Neuronal stem cell (in vitro differentiated cells): ENCODE data around the gene ZSCAN12.
"Not testable (repeated sequence)": the region's sequence is repeated elsewhere in the genome, so short reads cannot be mapped to it uniquely, and the experiment has no call there.

Source experiments
- DNase-seq: peaks from one replicate; pipeline ENCODE4 v3.0.0-alpha.2; 2013; ENCODE audit warnings: low spot score
- H2AFZ ChIP-seq: one replicate; pipeline ENCODE4 v1.6.1; 2013; ENCODE audit warnings: mild to moderate bottlenecking, low read length, inconsistent platforms
- H2AK5ac ChIP-seq: 2 replicates; pipeline ENCODE4 v1.6.1; 2013; ENCODE audit warnings: low read depth, mild to moderate bottlenecking, inconsistent platforms, low read length, moderate library complexity, mixed read lengths
- H2BK120ac ChIP-seq: 2 replicates; pipeline ENCODE4 v1.6.1; 2013; ENCODE audit warnings: low read depth, mild to moderate bottlenecking, inconsistent platforms, low read length, moderate library complexity, mixed read lengths
- H2BK12ac ChIP-seq: one replicate; pipeline ENCODE4 v1.6.1; 2013; ENCODE audit warnings: low read length, inconsistent platforms
- H2BK15ac ChIP-seq: 2 replicates; pipeline ENCODE4 v1.6.1; 2013; ENCODE audit warnings: mild to moderate bottlenecking, low read length, inconsistent platforms, mixed read lengths
- H2BK5ac ChIP-seq: one replicate; pipeline ENCODE4 v1.6.1; 2013; ENCODE audit warnings: inconsistent platforms, mild to moderate bottlenecking, low read length, moderate library complexity
- H3K14ac ChIP-seq: one replicate; pipeline ENCODE4 v1.6.1; 2013; ENCODE audit warnings: low read length, inconsistent platforms
- H3K18ac ChIP-seq: 2 replicates; pipeline ENCODE4 v1.6.1; 2013; ENCODE audit warnings: low read length, inconsistent platforms
- H3K23ac ChIP-seq: 2 replicates; pipeline ENCODE4 v1.6.1; 2013; ENCODE audit warnings: low read depth, mild to moderate bottlenecking, mixed read lengths, low read length, inconsistent platforms; ENCODE audit not compliant: poor library complexity
- H3K27ac ChIP-seq: replicated peaks from 3 replicates; pipeline ENCODE4 v1.5.1; 2013; ENCODE audit warnings: low read length, inconsistent platforms
- H3K27me3 ChIP-seq, 3 experiments: 2 replicates each; pipeline ENCODE4 v1.6.1; 2013; ENCODE audit warnings: low read length in 3 of 3, mild to moderate bottlenecking in 2 of 3, inconsistent platforms in 1 of 3, low read depth in 1 of 3, mixed read lengths in 1 of 3, moderate library complexity in 1 of 3; ENCODE audit not compliant: control insufficient read depth in 3 of 3, insufficient read depth in 3 of 3
- H3K36me3 ChIP-seq, 2 donors: replicated peaks in 1 of 2; 2 replicates each; pipeline ENCODE4 v1.6.1; 2013; ENCODE audit warnings: low read length in 2 of 2; ENCODE audit not compliant: control insufficient read depth in 2 of 2, insufficient read depth in 2 of 2
- H3K4ac ChIP-seq: 2 replicates; pipeline ENCODE4 v1.6.1; 2013; ENCODE audit warnings: inconsistent platforms, mild to moderate bottlenecking, low read length, moderate library complexity
- H3K4me1 ChIP-seq, 2 donors: 1 replicate in 1 of 2; 2 replicates in 1 of 2; pipeline ENCODE4 v1.6.1; 2013; ENCODE audit warnings: low read length in 2 of 2, low read depth in 1 of 2; ENCODE audit not compliant: control insufficient read depth in 2 of 2, insufficient read depth in 1 of 2
- H3K4me2 ChIP-seq: one replicate; pipeline ENCODE4 v1.6.1; 2013; ENCODE audit warnings: mild to moderate bottlenecking, low read length, inconsistent platforms; ENCODE audit not compliant: insufficient read depth, poor library complexity, severe bottlenecking
- H3K4me3 ChIP-seq, 2 donors: 2 replicates each; pipeline ENCODE4 v1.5.1; 2013; ENCODE audit warnings: low read length in 2 of 2, mild to moderate bottlenecking in 2 of 2, inconsistent platforms in 1 of 2, moderate library complexity in 1 of 2
- H3K79me1 ChIP-seq: one replicate; pipeline ENCODE4 v1.6.1; 2013; ENCODE audit warnings: low read depth, mild to moderate bottlenecking, inconsistent platforms, low read length, moderate library complexity
- H3K9ac ChIP-seq: one replicate; pipeline ENCODE4 v1.6.1; 2013; ENCODE audit warnings: mild to moderate bottlenecking, low read depth, low read length, inconsistent platforms; ENCODE audit not compliant: poor library complexity
- H3K9me3 ChIP-seq, 2 donors: replicated peaks in 1 of 2; 2 replicates each; pipeline versions ENCODE3 to v1.6.1; 2013; ENCODE audit warnings: low read length in 2 of 2, mild to moderate bottlenecking in 2 of 2, inconsistent platforms in 1 of 2, low read depth in 1 of 2, mixed read lengths in 1 of 2, moderate library complexity in 1 of 2; ENCODE audit not compliant: control insufficient read depth in 2 of 2, insufficient read depth in 1 of 2
- H4K8ac ChIP-seq: one replicate; pipeline ENCODE4 v1.6.1; 2013; ENCODE audit warnings: low read depth, mild to moderate bottlenecking, inconsistent platforms, low read length, moderate library complexity
- H4K91ac ChIP-seq: one replicate; pipeline ENCODE4 v1.6.1; 2013; ENCODE audit warnings: low read length, low read depth, mild to moderate bottlenecking, inconsistent platforms; ENCODE audit not compliant: poor library complexity
- WGBS, 2 donors: extraction: QIAGEN DNeasy Blood & Tissue Kit; methylation state at CpG; one replicate each; pipeline ENCODE4 v1.1.7; 2013; ENCODE audit warnings: missing lambda C conversion rate in 2 of 2, mixed read lengths in 1 of 2; ENCODE audit not compliant: insufficient read length in 2 of 2, insufficient replicate concordance in 1 of 2; ENCODE audit errors: extremely low coverage in 2 of 2; 5-methylcytosine and 5-hydroxymethylcytosine counted together

Gene ZSCAN12

DNA sequence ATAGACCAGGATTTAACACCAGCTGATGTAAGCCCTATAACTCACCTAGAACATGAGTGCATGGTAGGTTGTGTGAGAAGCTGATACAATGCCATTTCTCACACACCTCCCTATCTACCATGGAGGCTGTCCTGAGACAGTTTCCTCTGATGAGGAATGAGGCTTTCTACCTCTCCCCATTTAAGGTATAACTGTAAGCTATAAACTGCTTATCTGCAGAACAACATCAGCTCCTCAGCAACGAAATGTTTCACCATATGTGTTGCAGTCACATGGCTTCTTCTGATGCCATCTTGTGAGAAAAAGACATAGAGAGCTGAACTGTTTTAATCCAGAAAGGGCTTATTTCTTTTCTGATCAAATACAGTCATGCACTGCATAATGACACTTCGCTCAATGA lies 29.1 kb downstream of the ZSCAN12 start:
- no peaks in the 10 kb centered on the region for H3K79me1 ChIP-seq
- H3K4me1 ChIP-seq, result no peaks in the 10 kb centered on the region
- no peak overlapping the region for H3K23ac ChIP-seq
- no peak overlapping the region for H2BK15ac ChIP-seq
- no peak overlapping the region for H2BK120ac ChIP-seq
- no peak overlapping the region for H3K9ac ChIP-seq
- peak overlapping the region in 1 of 2 donors; percentile 33 for H3K4me3 ChIP-seq
- no peak for DNase-seq
- no peaks in the 10 kb centered on the region for H3K27me3 ChIP-seq
- WGBS, 2 donors, result no CpG with 5 or more reads among the region's 2 CpGs
- H3K27ac ChIP-seq, result no peak overlapping the region
- no peaks in the 10 kb centered on the region for H3K9me3 ChIP-seq
- H2AFZ ChIP-seq, result no peak overlapping the region
- no peak overlapping the region for H2AK5ac ChIP-seq
- no peak overlapping the region for H3K4ac ChIP-seq
- H2BK12ac ChIP-seq, result no peak overlapping the region
- H4K8ac ChIP-seq, result no peak overlapping the region
- H2BK5ac ChIP-seq, result no peak overlapping the region
- no peak overlapping the region for H4K91ac ChIP-seq
- H3K18ac ChIP-seq, result no peak overlapping the region
- no peak overlapping the region for H3K4me2 ChIP-seq
- no peak overlapping the region for H3K14ac ChIP-seq
- H3K36me3 ChIP-seq, result peaks cover 10 to 46% of the 10 kb centered on the region in 2 donors

DNA sequence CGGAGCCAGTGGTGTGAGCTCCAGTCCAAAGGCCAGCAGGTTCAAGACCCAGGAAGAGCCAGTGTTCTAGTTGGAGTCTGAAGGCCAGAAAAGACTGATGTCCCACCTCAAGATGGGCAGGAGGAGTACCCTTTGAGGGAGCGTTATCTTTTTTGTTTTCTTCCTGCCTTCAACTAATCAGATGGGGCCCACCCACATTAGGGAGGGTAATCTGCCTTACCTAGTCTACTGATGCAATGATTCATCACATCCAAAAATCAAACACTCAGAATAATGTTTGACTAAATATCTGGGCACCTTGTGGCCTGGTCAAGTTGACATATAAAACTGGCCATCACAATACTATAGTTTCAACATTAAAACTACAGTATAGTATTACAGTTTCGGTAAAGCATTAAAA lies 30.1 kb downstream of the ZSCAN12 start:
- Histone ChIP-seq H3K9ac (no peak overlapping the region), H3K79me1 (no peaks in the 10 kb centered on the region), H3K4me3 (no peak overlapping the region), H2AFZ (no peak overlapping the region), H2BK5ac (no peak overlapping the region), H3K9me3 (no peaks in the 10 kb centered on the region), H3K18ac (no peak overlapping the region), H2BK12ac (no peak overlapping the region), H3K23ac (no peak overlapping the region), H3K4me1 (no peaks in the 10 kb centered on the region), H2BK120ac (no peak overlapping the region), H2BK15ac (no peak overlapping the region), H2AK5ac (no peak overlapping the region), H3K4ac (no peak overlapping the region), H3K27me3 (no peaks in the 10 kb centered on the region), H3K27ac (no peak overlapping the region), H3K4me2 (no peak overlapping the region), H3K14ac (no peak overlapping the region), H3K36me3 (peaks cover 15 to 46% of the 10 kb centered on the region in 2 donors), H4K91ac (no peak overlapping the region), H4K8ac (no peak overlapping the region)
- WGBS, 2 donors, result no CpG with 5 or more reads among the region's 3 CpGs
- no peak for DNase-seq

DNA sequence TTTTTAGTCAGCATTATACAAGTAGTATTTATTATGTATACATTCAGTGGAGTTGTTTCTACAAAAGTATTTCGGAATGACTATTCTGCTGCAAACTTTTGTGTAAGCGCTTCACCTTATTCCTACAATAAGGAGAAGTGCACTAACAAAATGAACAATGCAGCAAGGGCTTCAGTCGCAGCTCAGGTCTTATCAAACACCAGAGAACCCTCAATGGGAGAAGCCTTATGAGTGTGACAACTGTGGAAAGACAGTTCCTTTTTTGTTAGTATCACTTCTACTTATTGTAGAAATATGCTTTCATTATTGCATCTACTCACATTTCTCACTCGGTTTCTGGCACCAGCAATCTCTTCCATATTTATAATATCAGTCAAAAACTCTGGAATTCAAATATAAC lies 31.0 kb downstream of the ZSCAN12 start:
- H3K4me2 ChIP-seq, result no peak overlapping the region
- no peak overlapping the region for H2AK5ac ChIP-seq
- H3K23ac ChIP-seq, result no peak overlapping the region
- WGBS, 2 donors, result no CpG with 5 or more reads among the region's 4 CpGs
- no peak overlapping the region for H2BK15ac ChIP-seq
- no peak overlapping the region for H4K8ac ChIP-seq
- no peak overlapping the region for H3K4ac ChIP-seq
- H2BK5ac ChIP-seq, result no peak overlapping the region
- no peaks in the 10 kb centered on the region for H3K79me1 ChIP-seq
- no peak overlapping the region for H3K18ac ChIP-seq
- H3K9me3 ChIP-seq, result no peaks in the 10 kb centered on the region
- DNase-seq, result no peak
- no peak overlapping the region for H2AFZ ChIP-seq
- H3K36me3 ChIP-seq, result peaks cover 19 to 54% of the 10 kb centered on the region in 2 donors
- no peaks in the 10 kb centered on the region for H3K4me1 ChIP-seq
- H3K4me3 ChIP-seq, result no peak overlapping the region
- no peak overlapping the region for H3K14ac ChIP-seq
- no peak overlapping the region for H2BK12ac ChIP-seq
- H3K9ac ChIP-seq, result no peak overlapping the region
- no peak overlapping the region for H4K91ac ChIP-seq
- no peak overlapping the region for H2BK120ac ChIP-seq
- H3K27ac ChIP-seq, result no peak overlapping the region
- no peaks in the 10 kb centered on the region for H3K27me3 ChIP-seq

DNA sequence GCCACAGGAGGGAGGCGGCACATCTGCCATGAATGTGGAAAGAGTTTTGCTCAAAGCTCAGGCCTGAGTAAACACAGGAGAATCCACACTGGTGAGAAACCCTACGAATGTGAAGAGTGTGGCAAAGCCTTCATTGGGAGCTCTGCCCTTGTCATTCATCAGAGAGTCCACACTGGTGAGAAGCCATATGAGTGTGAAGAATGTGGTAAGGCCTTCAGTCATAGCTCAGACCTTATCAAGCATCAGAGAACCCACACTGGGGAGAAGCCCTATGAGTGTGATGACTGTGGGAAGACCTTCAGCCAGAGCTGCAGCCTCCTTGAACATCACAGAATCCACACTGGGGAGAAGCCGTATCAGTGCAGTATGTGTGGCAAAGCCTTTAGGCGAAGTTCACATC lies 34.0 kb downstream of the ZSCAN12 start:
- H3K9me3 ChIP-seq, H3K23ac ChIP-seq, DNase-seq, H3K4ac ChIP-seq, H3K79me1 ChIP-seq, H3K27ac ChIP-seq, H3K27me3 ChIP-seq, H3K4me1 ChIP-seq, H2BK5ac ChIP-seq, H3K4me2 ChIP-seq, H3K9ac ChIP-seq, H4K91ac ChIP-seq, H3K18ac ChIP-seq, H2AFZ ChIP-seq, H2BK120ac ChIP-seq, H4K8ac ChIP-seq, H2BK15ac ChIP-seq, H2AK5ac ChIP-seq, H3K4me3 ChIP-seq, H3K14ac ChIP-seq, H2BK12ac ChIP-seq: not testable (repeated sequence)
- peaks cover 19 to 84% of the 10 kb centered on the region in 2 donors for H3K36me3 ChIP-seq
- no CpG with 5 or more reads among the region's 4 CpGs for WGBS, 2 donors
